Measurements from ENCODE around the gene STAG1. TPM values are rescaled to one million over a fixed set of nuclear protein-coding genes. Genes with fewer than 3 reads are reported as not detected.
A peak's percentile ranks its signal among the peaks of the same experiment; 100 is the strongest.
"Not testable (repeated sequence)": the region's sequence is repeated elsewhere in the genome, so short reads cannot be mapped to it uniquely, and the experiment has no call there.

Gene STAG1
- total and polyA plus RNA-seq, 4 donors: 11.0 to 68.6 (median 38.4) TPM

GRCh38 chr3:136750897-136751315 lies 1.3 kb downstream of the STAG1 start:
- H3K27ac ChIP-seq (ENCODE audit: low read depth in 1 of 2, low read length in 2 of 2): peak overlapping the region; percentile 65 to 76
- ATAC-seq (ENCODE audit: low FRiP score): no peak
- WGBS, 2 donors: 0 to 1% methylated on average over 9 of the region's 9 CpGs
- H3K4me1 ChIP-seq (ENCODE audit: control insufficient read depth in 1 of 2, insufficient read depth in 2 of 2, low read length in 2 of 2): peaks cover 5 to 7% of the 10 kb centered on the region in 2 donors
- no peaks in the 10 kb centered on the region for H3K36me3 ChIP-seq (ENCODE audit: control insufficient read depth in 1 of 2, insufficient read depth in 2 of 2, low read length in 1 of 2)
- no peaks in the 10 kb centered on the region for H3K27me3 ChIP-seq (ENCODE audit: control insufficient read depth in 1 of 2, insufficient read depth in 2 of 2, low read length in 1 of 2)
- H3K9me3 ChIP-seq (ENCODE audit: control insufficient read depth, low read length): no peaks in the 10 kb centered on the region
- H3K4me3 ChIP-seq (ENCODE audit: low read length in 2 of 2): peak overlapping the region; percentile 84 to 85
- intact Hi-C loops (cut with DNase I): loop anchor here (2.0 to 10.0 kb wide), 10 partner anchors 111 to 674 kb away; partner anchors contain the start of genes NCK1 (in 2 of the 2), MSL2 (in 1 of the 2) and PCCB (in 1 of the 2)
- no peak for DNase-seq

GRCh38 chr3:136750209-136750896 lies 1.8 kb downstream of the STAG1 start:
- ATAC-seq (ENCODE audit: low FRiP score): no peak
- Histone ChIP-seq H3K27me3 (ENCODE audit: control insufficient read depth in 1 of 2, insufficient read depth in 2 of 2, low read length in 1 of 2) (no peaks in the 10 kb centered on the region), H3K9me3 (ENCODE audit: control insufficient read depth, low read length) (no peaks in the 10 kb centered on the region), H3K36me3 (ENCODE audit: control insufficient read depth in 1 of 2, insufficient read depth in 2 of 2, low read length in 1 of 2) (no peaks in the 10 kb centered on the region), H3K4me3 (ENCODE audit: low read length in 2 of 2) (peak overlapping the region in 1 of 2 donors; percentile 85), H3K4me1 (ENCODE audit: control insufficient read depth in 1 of 2, insufficient read depth in 2 of 2, low read length in 2 of 2) (peaks cover 5 to 7% of the 10 kb centered on the region in 2 donors), H3K27ac (ENCODE audit: low read depth in 1 of 2, low read length in 2 of 2) (no peak overlapping the region)
- no peak for DNase-seq
- intact Hi-C loops (cut with DNase I): loop anchor here (2.0 to 10.0 kb wide), 10 partner anchors 112 to 673 kb away; partner anchors contain the start of genes NCK1 (in 2 of the 2), MSL2 (in 1 of the 2) and PCCB (in 1 of the 2)
- WGBS, 2 donors: 2 to 4% methylated on average over 8 of the region's 8 CpGs

- not testable (repeated sequence) for H3K4me1 ChIP-seq (ENCODE audit: control insufficient read depth in 1 of 2, insufficient read depth in 2 of 2, low read length in 2 of 2); H3K27me3 ChIP-seq (ENCODE audit: control insufficient read depth in 1 of 2, insufficient read depth in 2 of 2, low read length in 1 of 2); H3K27ac ChIP-seq (ENCODE audit: low read depth in 1 of 2, low read length in 2 of 2); ATAC-seq (ENCODE audit: low FRiP score); H3K9me3 ChIP-seq (ENCODE audit: control insufficient read depth, low read length); H3K4me3 ChIP-seq (ENCODE audit: low read length in 2 of 2); DNase-seq; H3K36me3 ChIP-seq (ENCODE audit: control insufficient read depth in 1 of 2, insufficient read depth in 2 of 2, low read length in 1 of 2)
- intact Hi-C loops (cut with DNase I): loop anchor here (2.0 to 10.0 kb wide), 10 partner anchors 113 to 672 kb away; partner anchors contain the start of genes NCK1 (in 2 of the 2), MSL2 (in 1 of the 2) and PCCB (in 1 of the 2)
- 56 to 74% methylated on average over 6 of the region's 6 CpGs for WGBS, 2 donors
These were observed 2.6 kb downstream of the STAG1 start for GRCh38 chr3:136749602-136750001.

GRCh38 chr3:136749091-136749490 lies 3.1 kb downstream of the STAG1 start:
- Histone ChIP-seq H3K36me3 (ENCODE audit: control insufficient read depth in 1 of 2, insufficient read depth in 2 of 2, low read length in 1 of 2) (no peaks in the 10 kb centered on the region), H3K9me3 (ENCODE audit: control insufficient read depth, low read length) (no peaks in the 10 kb centered on the region), H3K27me3 (ENCODE audit: control insufficient read depth in 1 of 2, insufficient read depth in 2 of 2, low read length in 1 of 2) (no peaks in the 10 kb centered on the region), H3K4me1 (ENCODE audit: control insufficient read depth in 1 of 2, insufficient read depth in 2 of 2, low read length in 2 of 2) (peaks cover 5 to 7% of the 10 kb centered on the region in 2 donors), H3K4me3 (ENCODE audit: low read length in 2 of 2) (no peak overlapping the region), H3K27ac (ENCODE audit: low read depth in 1 of 2, low read length in 2 of 2) (peak overlapping the region in 1 of 2 donors; percentile 46)
- intact Hi-C loops (cut with DNase I): loop anchor here in 1 of 2 donors (10.0 kb wide), 1 partner anchor 204 kb away; no protein-coding TSS in a partner anchor
- DNase-seq (no peak), ATAC-seq (ENCODE audit: low FRiP score) (no peak)
- WGBS, 2 donors: 63 to 69% methylated on average over 4 of the region's 4 CpGs

- no peak overlapping the region for H3K4me3 ChIP-seq (ENCODE audit: low read length in 2 of 2)
- no peak for DNase-seq
- ATAC-seq (ENCODE audit: low FRiP score): no peak
- H3K27me3 ChIP-seq (ENCODE audit: control insufficient read depth in 1 of 2, insufficient read depth in 2 of 2, low read length in 1 of 2): no peaks in the 10 kb centered on the region
- H3K36me3 ChIP-seq (ENCODE audit: control insufficient read depth in 1 of 2, insufficient read depth in 2 of 2, low read length in 1 of 2): no peaks in the 10 kb centered on the region
- H3K4me1 ChIP-seq (ENCODE audit: control insufficient read depth in 1 of 2, insufficient read depth in 2 of 2, low read length in 2 of 2): peaks cover 0 to 7% of the 10 kb centered on the region in 2 donors
- H3K9me3 ChIP-seq (ENCODE audit: control insufficient read depth, low read length): no peaks in the 10 kb centered on the region
- intact Hi-C loops (cut with DNase I): loop anchor here in 1 of 2 donors (10.0 kb wide), 1 partner anchor 201 kb away; no protein-coding TSS in a partner anchor
- no peak overlapping the region for H3K27ac ChIP-seq (ENCODE audit: low read depth in 1 of 2, low read length in 2 of 2)
These were observed 6.3 kb downstream of the STAG1 start for GRCh38 chr3:136745916-136746315.

GRCh38 chr3:136741063-136741462 lies 11.1 kb downstream of the STAG1 start:
- no peaks in the 10 kb centered on the region for H3K4me1 ChIP-seq (ENCODE audit: control insufficient read depth in 1 of 2, insufficient read depth in 2 of 2, low read length in 2 of 2)
- H3K4me3 ChIP-seq (ENCODE audit: low read length in 2 of 2): no peak overlapping the region
- DNase-seq (no peak), ATAC-seq (ENCODE audit: low FRiP score) (no peak)
- H3K27me3 ChIP-seq (ENCODE audit: control insufficient read depth in 1 of 2, insufficient read depth in 2 of 2, low read length in 1 of 2): no peaks in the 10 kb centered on the region
- H3K36me3 ChIP-seq (ENCODE audit: control insufficient read depth in 1 of 2, insufficient read depth in 2 of 2, low read length in 1 of 2): no peaks in the 10 kb centered on the region
- no peak overlapping the region for H3K27ac ChIP-seq (ENCODE audit: low read depth in 1 of 2, low read length in 2 of 2)
- no peaks in the 10 kb centered on the region for H3K9me3 ChIP-seq (ENCODE audit: control insufficient read depth, low read length)
- 89 to 90% methylated on average over 2 of the region's 2 CpGs for WGBS, 2 donors
- intact Hi-C loops (cut with DNase I): loop anchor here in 1 of 2 donors (10.0 kb wide), 1 partner anchor 196 kb away; no protein-coding TSS in a partner anchor

- 91% methylated on average over 7 of the region's 7 CpGs for WGBS, 2 donors
- intact Hi-C loops (cut with DNase I): loop anchor here in 1 of 2 donors (10.0 kb wide), 1 partner anchor 196 kb away; no protein-coding TSS in a partner anchor
These were observed 11.7 kb downstream of the STAG1 start for GRCh38 chr3:136740351-136740958.

GRCh38 chr3:136736950-136737349 lies 15.2 kb downstream of the STAG1 start:
- 91 to 92% methylated on average over 8 of the region's 8 CpGs for WGBS, 2 donors

More at GRCh38 chr3:136740351-136740958, 11.7 kb downstream of the STAG1 start:
- Histone ChIP-seq H3K36me3 (ENCODE audit: control insufficient read depth in 1 of 2, insufficient read depth in 2 of 2, low read length in 1 of 2) (no peaks in the 10 kb centered on the region), H3K9me3 (ENCODE audit: control insufficient read depth, low read length) (no peaks in the 10 kb centered on the region), H3K4me3 (ENCODE audit: low read length in 2 of 2) (no peak overlapping the region), H3K27me3 (ENCODE audit: control insufficient read depth in 1 of 2, insufficient read depth in 2 of 2, low read length in 1 of 2) (no peaks in the 10 kb centered on the region), H3K27ac (ENCODE audit: low read depth in 1 of 2, low read length in 2 of 2) (no peak overlapping the region), H3K4me1 (ENCODE audit: control insufficient read depth in 1 of 2, insufficient read depth in 2 of 2, low read length in 2 of 2) (no peaks in the 10 kb centered on the region)
- ATAC-seq (ENCODE audit: low FRiP score) (no peak), DNase-seq (no peak)

More at GRCh38 chr3:136736950-136737349, 15.2 kb downstream of the STAG1 start:
- H3K9me3 ChIP-seq (ENCODE audit: control insufficient read depth, low read length); DNase-seq; H3K27me3 ChIP-seq (ENCODE audit: control insufficient read depth in 1 of 2, insufficient read depth in 2 of 2, low read length in 1 of 2); H3K27ac ChIP-seq (ENCODE audit: low read depth in 1 of 2, low read length in 2 of 2); ATAC-seq (ENCODE audit: low FRiP score); intact Hi-C loops (cut with DNase I); H3K36me3 ChIP-seq (ENCODE audit: control insufficient read depth in 1 of 2, insufficient read depth in 2 of 2, low read length in 1 of 2); H3K4me1 ChIP-seq (ENCODE audit: control insufficient read depth in 1 of 2, insufficient read depth in 2 of 2, low read length in 2 of 2); H3K4me3 ChIP-seq (ENCODE audit: low read length in 2 of 2): not testable (repeated sequence)
